ENCODE results near the gene IGFBP6. TPM values are rescaled to one million over a fixed set of nuclear protein-coding genes. Genes with fewer than 3 reads are reported as not detected.

The IGFBP6 gene
- total and polyA plus RNA-seq, 12 donors, result 27.0 to 182 (median 41.0) TPM

DNA sequence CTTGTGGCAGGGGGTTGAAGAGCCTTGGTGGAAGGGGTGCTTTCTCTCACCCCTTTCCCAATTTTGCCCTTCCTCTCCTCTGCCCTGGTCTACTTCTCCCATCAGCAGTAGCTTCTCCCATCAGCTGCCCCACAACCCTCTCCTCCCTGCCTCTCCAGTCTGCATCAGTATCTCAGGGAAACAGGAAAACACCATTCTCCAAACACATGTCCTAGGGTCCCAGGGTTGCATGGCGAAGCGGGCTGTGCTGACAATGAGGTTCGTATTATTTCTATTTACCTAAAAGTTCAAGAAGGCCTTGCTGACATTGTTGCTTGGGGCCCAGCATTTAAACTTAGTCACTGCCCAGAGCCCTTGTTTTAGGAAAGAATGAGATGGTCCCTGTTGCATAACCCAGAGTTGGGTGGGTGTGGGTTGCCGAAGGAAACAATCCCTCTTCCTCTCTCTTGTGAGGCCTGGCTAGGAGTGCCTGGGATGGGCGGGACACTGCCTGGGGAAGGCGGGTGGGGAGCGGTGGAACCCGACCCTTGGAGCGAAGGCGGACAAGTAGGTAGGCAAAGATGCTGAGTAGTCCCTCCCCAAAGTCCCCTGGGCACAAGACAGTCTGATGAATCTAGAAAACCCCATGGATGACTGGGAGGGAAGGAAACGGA lies 1.3 kb upstream of the IGFBP6 start:
- TF ChIP-seq CTCF (IDR thresholded peaks at IDR 0.05), result no peak
- ATAC-seq, result peak; percentile 54 to 80 (median 72)
- Histone ChIP-seq H3K27me3 (peaks cover 0 to 4% (median 0%) of the 10 kb centered on the region in 7 donors), H3K27ac (peak overlapping the region; percentile 64 to 97 (median 90)), H3K9me3 (no peaks in the 10 kb centered on the region), H3K36me3 (peaks cover 0 to 8% (median 0%) of the 10 kb centered on the region in 9 donors), H3K4me3 (peak overlapping the region in 7 of 10 donors; percentile 62 to 82 (median 68)), H3K4me1 (peaks cover 10 to 50% (median 40%) of the 10 kb centered on the region in 9 donors)
- intact Hi-C loops (cut with DNase I), result loop anchor here in 5 of 10 donors (2.0 to 5.0 kb wide), 4 partner anchors 15 to 59 kb away; partner anchors contain the start of gene SPRYD3 (in 2 of the 5)
- peak; percentile 79 to 80 for DNase-seq
- WGBS, 2 donors, result 43 to 67% methylated on average over 11 of the region's 11 CpGs

DNA sequence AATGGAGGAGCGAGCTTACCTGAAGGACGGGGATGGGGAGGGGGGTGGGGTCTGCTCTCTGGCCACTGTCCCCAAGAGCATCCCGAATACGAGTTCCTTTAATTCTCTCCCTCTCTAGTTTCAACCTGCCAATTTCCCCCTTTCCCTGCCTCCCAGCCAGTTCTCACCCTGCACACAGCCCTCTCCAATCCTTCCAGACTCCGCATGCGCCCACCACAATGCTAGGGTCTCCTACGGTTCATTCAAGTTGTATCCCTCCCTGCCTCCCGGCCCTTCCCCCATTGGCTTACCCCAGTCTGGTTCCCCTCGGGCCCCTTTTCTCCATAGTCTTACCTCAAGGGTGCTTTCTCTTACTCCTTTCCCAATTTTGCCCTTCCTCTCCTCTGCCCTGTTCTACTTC lies 708 bp upstream of the IGFBP6 start:
- peak overlapping the region; percentile 79 to 97 (median 90) for H3K27ac ChIP-seq
- peaks cover 0 to 4% (median 0%) of the 10 kb centered on the region in 7 donors for H3K27me3 ChIP-seq
- TF ChIP-seq CTCF (IDR thresholded peaks at IDR 0.05), result no peak
- 50 to 51% methylated on average over 9 of the region's 9 CpGs for WGBS, 2 donors
- peak overlapping the region; percentile 28 to 82 (median 66) for H3K4me3 ChIP-seq
- H3K4me1 ChIP-seq, result peaks cover 10 to 50% (median 40%) of the 10 kb centered on the region in 9 donors
- intact Hi-C loops (cut with DNase I), result loop anchor here in 5 of 10 donors (2.0 to 5.0 kb wide), 4 partner anchors 16 to 59 kb away; partner anchors contain the start of gene SPRYD3 (in 2 of the 5)
- no peaks in the 10 kb centered on the region for H3K9me3 ChIP-seq
- ATAC-seq (no peak), DNase-seq (no peak)
- peaks cover 0 to 13% (median 0%) of the 10 kb centered on the region in 9 donors for H3K36me3 ChIP-seq

- 1 to 2% methylated on average over 9 of the region's 9 CpGs for WGBS, 2 donors
- Histone ChIP-seq H3K9me3 (no peaks in the 10 kb centered on the region), H3K27ac (peak overlapping the region; percentile 79 to 97 (median 90)), H3K4me3 (peak overlapping the region; percentile 28 to 82 (median 66)), H3K36me3 (peaks cover 0 to 17% (median 0%) of the 10 kb centered on the region in 9 donors), H3K4me1 (peaks cover 10 to 54% (median 40%) of the 10 kb centered on the region in 9 donors), H3K27me3 (peaks cover 0 to 4% (median 0%) of the 10 kb centered on the region in 7 donors)
- TF ChIP-seq CTCF (IDR thresholded peaks at IDR 0.05), result no peak
- DNase-seq (no peak), ATAC-seq (peak; percentile 21 to 61 (median 40))
- intact Hi-C loops (cut with DNase I), result loop anchor here in 5 of 10 donors (2.0 to 5.0 kb wide), 4 partner anchors 16 to 60 kb away; partner anchors contain the start of gene SPRYD3 (in 2 of the 5)
Measured at GRCh38 chr12:53097207-53097563, 282 bp upstream of the IGFBP6 start.

DNA sequence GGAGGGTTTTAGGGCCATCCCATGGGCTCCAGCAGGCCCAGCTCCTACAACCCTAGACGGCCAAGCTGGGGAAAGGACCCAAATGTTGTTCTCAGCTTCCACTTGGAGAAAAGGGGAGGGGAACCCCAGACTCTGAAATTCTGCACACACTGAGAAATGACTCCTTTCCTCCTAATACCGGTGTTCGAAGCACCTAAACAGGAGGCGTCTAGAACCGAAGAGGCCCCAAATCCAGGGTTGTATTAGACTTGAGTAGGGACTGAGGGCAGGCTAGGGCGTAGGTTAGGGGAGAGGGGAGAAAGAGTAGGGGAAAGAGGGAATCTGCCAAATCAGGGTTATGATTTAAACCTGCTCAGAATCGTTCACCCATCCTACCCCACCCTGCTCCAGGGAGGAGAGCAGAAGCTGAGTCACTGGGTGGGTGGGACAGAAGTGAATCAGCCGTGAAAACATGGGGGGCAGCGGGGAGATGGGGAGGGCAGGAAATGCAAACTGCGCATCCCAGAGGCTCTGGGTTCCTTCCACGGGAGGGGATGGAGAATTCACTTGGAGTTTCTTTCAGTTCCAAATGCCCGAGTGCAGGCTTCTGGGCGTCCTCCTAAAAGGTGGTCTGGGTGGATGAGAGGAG lies 1.0 kb downstream of the IGFBP6 start:
- TF ChIP-seq CTCF (IDR thresholded peaks at IDR 0.05), result no peak
- Histone ChIP-seq H3K27me3 (peaks cover 0 to 4% (median 0%) of the 10 kb centered on the region in 7 donors), H3K36me3 (peaks cover 0 to 26% (median 0%) of the 10 kb centered on the region in 9 donors), H3K9me3 (no peaks in the 10 kb centered on the region), H3K27ac (peak overlapping the region; percentile 79 to 97 (median 90)), H3K4me3 (peak overlapping the region in 9 of 10 donors; percentile 61 to 82 (median 66)), H3K4me1 (peaks cover 10 to 65% (median 40%) of the 10 kb centered on the region in 9 donors)
- intact Hi-C loops (cut with DNase I), result loop anchor here in 6 of 10 donors (2.0 to 5.0 kb wide), 5 partner anchors 28 to 61 kb away; no protein-coding TSS in a partner anchor
- ATAC-seq (peak in 7 of 8 donors; percentile 16 to 61 (median 42)), DNase-seq (peak in 1 of 2 donors; percentile 58)
- WGBS, 2 donors, result 30 to 38% methylated on average over 13 of the region's 13 CpGs

Measured in heart right ventricle (tissue), 16 donors.